Measurements from ENCODE around the gene AP3B2.

DNA sequence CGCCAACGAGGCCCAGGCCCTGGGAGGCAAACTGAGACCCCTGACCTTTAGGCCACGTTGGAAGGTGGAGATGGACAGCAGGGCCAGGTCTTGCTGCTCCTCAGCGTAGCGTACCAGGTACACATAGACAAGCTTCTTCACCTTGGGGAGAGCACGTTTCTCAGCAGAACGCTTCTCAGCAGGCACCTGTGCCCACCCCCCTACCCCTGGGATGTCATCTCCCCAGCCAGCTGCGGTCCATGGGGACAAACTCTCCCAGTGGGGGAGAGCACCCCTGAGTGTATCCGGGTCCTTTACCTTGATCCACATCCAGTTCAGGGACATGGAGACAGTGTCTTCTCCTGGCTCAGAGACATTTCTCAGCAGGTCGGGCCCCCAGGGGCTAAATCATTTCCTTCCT lies 21.0 kb downstream of the AP3B2 start:
- no peak for TF ChIP-seq POLR2AphosphoS5 (IDR thresholded peaks at IDR 0.05; ENCODE audit: low read depth, low read length)
- TF ChIP-seq TAF1 (IDR thresholded peaks at IDR 0.05; ENCODE audit: borderline replicate concordance, insufficient read depth, low read length) = no peak
- no peak for TF ChIP-seq FOXP2 (optimal IDR thresholded peaks at IDR 0.05; ENCODE audit: borderline replicate concordance, extremely low read depth, extremely low read length, insufficient read depth)
- no peak for TF ChIP-seq REST (IDR thresholded peaks at IDR 0.05; ENCODE audit: insufficient read depth in 1 of 2, low read depth in 2 of 2, low read length in 2 of 2)
